HUES6 (cell line): ENCODE data around the gene MALT1.

Experiments used
- H3K27ac ChIP-seq: 2 replicates; pipeline ENCODE4 v1.7.0; 2013; ENCODE audit warnings: low read depth, mild to moderate bottlenecking, low read length, inconsistent platforms
- H3K27me3 ChIP-seq: 2 replicates; pipeline ENCODE4 v1.6.1; 2013; ENCODE audit warnings: low read length; ENCODE audit not compliant: control insufficient read depth, insufficient read depth
- H3K36me3 ChIP-seq: 2 replicates; pipeline ENCODE4 v1.6.1; 2013; ENCODE audit warnings: low read length; ENCODE audit not compliant: control insufficient read depth, insufficient read depth
- H3K4me1 ChIP-seq: 2 replicates; pipeline ENCODE4 v1.6.1; 2013; ENCODE audit warnings: low read length; ENCODE audit not compliant: control insufficient read depth, insufficient read depth
- H3K4me3 ChIP-seq: 2 replicates; pipeline ENCODE4 v1.5.1; 2013; ENCODE audit warnings: low read depth, low read length
- H3K9ac ChIP-seq: one replicate; pipeline ENCODE4 v1.6.1; 2013; ENCODE audit warnings: mild to moderate bottlenecking, low read length
- H3K9me3 ChIP-seq: 2 replicates; pipeline ENCODE4 v1.6.1; 2013; ENCODE audit warnings: low read depth, low read length; ENCODE audit not compliant: control insufficient read depth, insufficient read depth

Gene MALT1, protein sequence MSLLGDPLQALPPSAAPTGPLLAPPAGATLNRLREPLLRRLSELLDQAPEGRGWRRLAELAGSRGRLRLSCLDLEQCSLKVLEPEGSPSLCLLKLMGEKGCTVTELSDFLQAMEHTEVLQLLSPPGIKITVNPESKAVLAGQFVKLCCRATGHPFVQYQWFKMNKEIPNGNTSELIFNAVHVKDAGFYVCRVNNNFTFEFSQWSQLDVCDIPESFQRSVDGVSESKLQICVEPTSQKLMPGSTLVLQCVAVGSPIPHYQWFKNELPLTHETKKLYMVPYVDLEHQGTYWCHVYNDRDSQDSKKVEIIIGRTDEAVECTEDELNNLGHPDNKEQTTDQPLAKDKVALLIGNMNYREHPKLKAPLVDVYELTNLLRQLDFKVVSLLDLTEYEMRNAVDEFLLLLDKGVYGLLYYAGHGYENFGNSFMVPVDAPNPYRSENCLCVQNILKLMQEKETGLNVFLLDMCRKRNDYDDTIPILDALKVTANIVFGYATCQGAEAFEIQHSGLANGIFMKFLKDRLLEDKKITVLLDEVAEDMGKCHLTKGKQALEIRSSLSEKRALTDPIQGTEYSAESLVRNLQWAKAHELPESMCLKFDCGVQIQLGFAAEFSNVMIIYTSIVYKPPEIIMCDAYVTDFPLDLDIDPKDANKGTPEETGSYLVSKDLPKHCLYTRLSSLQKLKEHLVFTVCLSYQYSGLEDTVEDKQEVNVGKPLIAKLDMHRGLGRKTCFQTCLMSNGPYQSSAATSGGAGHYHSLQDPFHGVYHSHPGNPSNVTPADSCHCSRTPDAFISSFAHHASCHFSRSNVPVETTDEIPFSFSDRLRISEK

DNA sequence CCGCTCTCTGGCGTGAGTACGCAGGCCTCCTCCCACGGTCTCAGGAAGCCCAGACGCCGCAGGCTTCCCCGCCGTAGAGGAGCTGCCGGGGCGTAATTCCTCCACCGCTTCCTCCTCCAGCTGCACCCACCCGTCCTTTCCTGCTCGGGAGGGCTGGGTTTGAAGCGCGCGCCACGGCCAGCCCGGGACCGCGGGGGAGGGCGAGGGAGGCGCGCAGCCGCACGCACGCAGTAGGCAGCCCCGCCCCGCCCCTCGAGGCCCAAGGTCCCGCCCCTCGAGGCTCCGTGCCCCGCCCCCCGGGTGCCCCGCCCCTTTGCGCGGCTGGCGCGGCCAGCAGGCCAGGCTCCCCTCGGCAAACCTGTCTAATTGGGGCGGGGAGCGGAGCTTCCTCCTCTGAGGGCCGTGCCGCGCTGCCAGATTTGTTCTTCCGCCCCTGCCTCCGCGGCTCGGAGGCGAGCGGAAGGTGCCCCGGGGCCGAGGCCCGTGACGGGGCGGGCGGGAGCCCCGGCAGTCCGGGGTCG is at the start of gene MALT1:
MALT1 (plus strand) TSS at position 355 of the 521 bp plus-strand sequence. CDS start 179 bp downstream, outside the sequence.
- peaks cover 7% of the 10 kb centered on the region; the same call in 1 of the 2 replicates for H3K36me3 ChIP-seq
- H3K27me3 ChIP-seq: no peaks in the 10 kb centered on the region
- H3K4me3 ChIP-seq: peak within 1 kb of the TSS; percentile 80
- peaks cover 22% of the 10 kb centered on the region for H3K4me1 ChIP-seq
- no peaks in the 10 kb centered on the region for H3K9me3 ChIP-seq
- H3K27ac ChIP-seq: peak within 1 kb of the TSS; percentile 72
- H3K9ac ChIP-seq: peak within 1 kb of the TSS; percentile 84

DNA sequence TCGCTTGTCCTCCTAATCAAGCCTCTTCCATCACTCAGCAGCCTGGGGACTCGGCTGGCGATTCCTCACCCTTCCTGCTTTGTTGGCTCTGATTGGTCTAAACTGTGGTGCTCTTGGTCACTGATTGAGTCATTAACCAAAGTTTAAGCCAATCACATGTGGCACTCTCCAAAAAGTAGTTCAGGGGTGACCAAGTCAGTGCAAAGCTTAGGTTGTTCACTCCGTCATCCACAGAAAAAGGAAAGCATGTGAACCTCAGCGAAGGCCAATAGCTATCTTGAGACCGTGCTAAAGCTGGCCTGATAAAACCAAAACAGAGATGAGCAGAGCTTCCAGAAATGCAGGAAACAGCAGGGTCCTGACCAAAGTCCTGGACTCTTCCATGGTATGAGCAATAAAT is 47.3 kb upstream of the MALT1 start:
- Histone ChIP-seq H3K36me3 (no peaks in the 10 kb centered on the region), H3K27ac (no peak overlapping the region), H3K27me3 (no peaks in the 10 kb centered on the region), H3K4me3 (no peak overlapping the region), H3K4me1 (peaks cover 19% of the 10 kb centered on the region), H3K9ac (no peak overlapping the region), H3K9me3 (no peaks in the 10 kb centered on the region)

DNA sequence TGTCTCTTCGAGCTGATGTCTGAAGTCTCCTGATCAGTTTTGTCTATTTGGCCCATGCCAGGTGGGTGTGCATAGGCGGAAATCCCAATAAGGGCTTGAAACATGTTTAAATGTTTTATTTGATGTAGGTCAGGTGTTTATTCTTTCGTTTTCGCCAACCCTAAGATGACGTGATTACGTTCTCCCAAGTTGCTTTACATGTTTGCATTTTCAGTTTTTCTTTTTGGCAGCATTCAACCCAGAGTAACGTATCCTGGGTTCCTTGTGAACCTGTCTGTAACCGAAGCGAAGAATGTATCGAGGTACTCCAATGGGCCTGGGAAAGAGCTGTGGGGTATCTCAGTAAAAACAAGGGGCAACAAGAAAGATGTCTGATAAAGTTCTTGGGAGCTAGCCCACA is 45.4 kb upstream of the MALT1 start:
- Histone ChIP-seq H3K27me3 (no peaks in the 10 kb centered on the region), H3K4me3 (no peak overlapping the region), H3K27ac (no peak overlapping the region), H3K9ac (no peak overlapping the region), H3K9me3 (no peaks in the 10 kb centered on the region), H3K36me3 (no peaks in the 10 kb centered on the region), H3K4me1 (peaks cover 30% of the 10 kb centered on the region)

DNA sequence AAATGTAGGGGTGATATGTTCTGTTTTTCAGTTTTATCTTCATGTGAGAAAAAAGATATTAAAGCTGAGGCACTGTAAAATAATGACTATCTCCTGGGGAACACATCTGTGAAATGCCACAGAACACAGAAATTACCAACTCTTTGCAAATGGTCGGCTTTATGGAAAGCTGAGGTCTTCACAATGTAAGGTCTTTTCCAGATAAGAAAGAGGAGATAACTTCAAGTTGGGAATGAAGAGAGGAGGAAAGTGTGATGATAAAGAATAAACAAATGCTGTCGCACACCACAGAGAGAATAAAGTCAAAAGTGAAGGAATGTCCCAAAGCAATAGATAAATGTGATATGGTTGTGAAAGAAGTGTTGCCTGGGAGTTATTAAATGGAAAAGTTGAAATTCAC is 41.2 kb upstream of the MALT1 start:
- Histone ChIP-seq H3K4me3 (no peak overlapping the region), H3K4me1 (peaks cover 33% of the 10 kb centered on the region), H3K27ac (peak overlapping the region; percentile 58; the same call in 1 of the 2 replicates), H3K27me3 (no peaks in the 10 kb centered on the region), H3K9ac (peak overlapping the region; percentile 55), H3K36me3 (no peaks in the 10 kb centered on the region), H3K9me3 (no peaks in the 10 kb centered on the region)

DNA sequence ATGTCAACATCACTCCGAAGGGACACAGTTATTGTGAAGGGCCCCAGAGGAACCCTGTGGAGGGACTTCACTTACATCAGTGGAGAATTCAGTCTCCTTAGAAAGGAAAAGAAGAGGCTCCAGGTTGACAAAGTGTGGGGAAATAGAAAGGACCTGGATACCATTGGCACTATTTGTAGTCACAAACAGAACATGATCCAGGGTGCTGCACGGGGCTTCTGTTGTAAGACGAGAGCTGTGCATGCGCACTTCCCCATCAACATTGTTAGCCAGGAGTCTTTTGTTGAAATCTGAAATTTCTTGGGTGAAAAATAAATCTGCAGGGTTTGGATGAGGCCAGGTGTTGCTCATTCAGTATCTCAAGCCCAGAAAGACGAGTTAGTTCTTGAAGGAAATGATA is 40.0 kb upstream of the MALT1 start:
- H3K36me3 ChIP-seq: no peaks in the 10 kb centered on the region; the same call in 1 of the 2 replicates
- no peaks in the 10 kb centered on the region for H3K27me3 ChIP-seq
- H3K9me3 ChIP-seq: no peaks in the 10 kb centered on the region
- H3K4me1 ChIP-seq: peaks cover 29% of the 10 kb centered on the region
- no peak overlapping the region for H3K27ac ChIP-seq
- H3K4me3 ChIP-seq: no peak overlapping the region
- no peak overlapping the region for H3K9ac ChIP-seq

DNA sequence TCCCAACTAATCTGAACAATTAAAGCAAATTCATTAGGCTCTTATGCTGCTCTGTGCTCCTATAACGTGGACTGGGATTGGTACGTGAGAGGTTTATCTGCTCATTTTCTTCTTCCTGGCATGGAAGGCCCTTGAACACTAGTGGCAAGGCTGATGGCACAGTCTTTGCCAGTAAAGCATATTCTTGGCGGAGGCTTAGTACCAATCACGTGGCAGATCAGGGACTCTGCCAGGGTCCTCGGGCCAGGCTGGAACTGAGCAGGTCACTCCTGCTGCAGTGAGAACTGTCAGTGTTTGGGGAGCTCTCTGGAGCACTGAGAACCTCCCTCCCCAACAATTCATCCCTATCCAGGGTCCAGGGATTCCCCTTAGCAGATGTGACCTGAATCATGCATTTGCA is 38.7 kb upstream of the MALT1 start:
- Histone ChIP-seq H3K4me1 (peaks cover 29% of the 10 kb centered on the region), H3K27me3 (no peaks in the 10 kb centered on the region), H3K9me3 (no peaks in the 10 kb centered on the region), H3K4me3 (no peak overlapping the region), H3K27ac (no peak overlapping the region), H3K9ac (no peak overlapping the region), H3K36me3 (no peaks in the 10 kb centered on the region; the same call in 1 of the 2 replicates)

DNA sequence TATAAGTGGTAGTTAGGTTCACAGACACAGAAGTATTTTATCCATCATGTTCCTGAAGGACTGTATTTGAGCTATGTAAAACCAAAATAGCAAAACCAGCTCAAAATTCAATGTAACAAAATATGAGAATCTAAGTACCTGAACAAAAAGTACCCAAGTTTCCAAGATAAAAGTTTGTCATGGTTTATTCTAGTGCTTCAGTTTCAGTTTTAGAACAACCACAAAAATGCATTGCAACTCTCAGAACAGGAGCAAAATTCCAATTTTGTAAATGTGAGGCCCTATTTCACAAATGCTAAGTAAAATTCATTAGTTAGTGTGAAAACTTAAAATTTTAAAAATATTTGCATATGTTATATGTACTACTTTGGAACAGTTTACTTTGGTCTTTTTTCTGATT is 37.4 kb upstream of the MALT1 start:
- Histone ChIP-seq H3K27me3 (no peaks in the 10 kb centered on the region), H3K9ac (no peak overlapping the region), H3K4me1 (peaks cover 34% of the 10 kb centered on the region), H3K9me3 (no peaks in the 10 kb centered on the region), H3K4me3 (no peak overlapping the region), H3K27ac (no peak overlapping the region), H3K36me3 (no peaks in the 10 kb centered on the region; the same call in 1 of the 2 replicates)

DNA sequence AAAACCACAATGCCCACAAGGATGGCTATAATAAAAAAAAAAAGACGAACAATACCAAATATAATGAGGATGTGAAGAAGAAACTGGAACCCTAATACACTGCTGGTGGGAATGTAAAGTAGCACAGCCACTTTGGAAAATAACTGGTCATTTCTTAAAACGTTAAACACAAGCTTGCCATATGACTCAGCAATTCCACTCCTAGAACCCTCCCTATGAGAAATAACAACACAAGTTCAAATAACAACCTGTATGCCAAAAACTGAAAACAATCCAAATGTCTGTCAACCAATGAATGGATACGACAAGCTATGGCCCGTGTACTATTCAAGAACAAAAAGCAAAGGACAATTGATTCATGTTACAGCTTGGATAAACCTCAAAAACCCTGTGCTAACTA is 35.4 kb upstream of the MALT1 start:
- no peak overlapping the region for H3K27ac ChIP-seq
- H3K36me3 ChIP-seq: no peaks in the 10 kb centered on the region; the same call in 1 of the 2 replicates
- no peaks in the 10 kb centered on the region for H3K9me3 ChIP-seq
- no peaks in the 10 kb centered on the region for H3K27me3 ChIP-seq
- H3K4me3 ChIP-seq: no peak overlapping the region
- peaks cover 37% of the 10 kb centered on the region for H3K4me1 ChIP-seq
- H3K9ac ChIP-seq: no peak overlapping the region

DNA sequence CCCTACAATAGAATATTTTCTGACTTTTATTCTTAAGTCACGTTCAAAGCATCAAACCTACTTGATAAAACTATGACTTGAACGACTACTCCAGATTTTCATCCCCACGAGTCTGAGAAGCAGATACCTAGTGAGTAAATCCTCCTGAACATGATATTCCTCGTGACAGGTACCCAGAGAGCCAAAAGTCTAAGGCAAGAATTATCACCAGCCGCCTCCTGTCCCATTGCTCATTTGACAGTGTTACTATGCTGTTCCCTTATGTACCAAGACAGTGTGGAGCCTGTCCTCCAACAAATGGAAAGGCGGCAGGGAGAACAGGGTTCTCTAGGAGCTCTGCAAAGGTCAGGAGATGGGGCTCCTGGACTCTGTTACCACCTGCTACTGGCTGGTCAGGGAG is 34.1 kb upstream of the MALT1 start:
- Histone ChIP-seq H3K27ac (no peak overlapping the region), H3K4me3 (no peak overlapping the region), H3K4me1 (peaks cover 47% of the 10 kb centered on the region), H3K9me3 (no peaks in the 10 kb centered on the region), H3K27me3 (no peaks in the 10 kb centered on the region), H3K36me3 (no peaks in the 10 kb centered on the region; the same call in 1 of the 2 replicates), H3K9ac (no peak overlapping the region)

DNA sequence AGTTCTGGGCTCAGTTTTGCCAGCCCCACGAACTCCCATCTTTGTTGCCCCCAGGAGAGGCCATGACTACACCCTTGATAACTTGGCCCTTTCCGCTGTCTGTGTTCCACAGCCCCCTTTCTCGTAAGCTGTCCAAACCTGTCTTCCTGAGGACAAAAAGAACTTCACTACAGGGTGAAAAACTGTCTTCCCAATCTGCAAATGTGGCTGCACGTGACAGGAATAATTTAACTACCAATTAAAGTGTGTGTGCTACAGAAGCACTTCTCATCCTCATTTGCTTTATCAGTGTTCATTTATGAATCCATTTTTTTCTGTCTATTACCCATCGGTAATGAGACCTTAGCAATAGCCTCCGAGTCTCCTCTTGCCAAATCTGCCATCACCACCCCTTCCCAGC is 33.3 kb upstream of the MALT1 start:
- no peaks in the 10 kb centered on the region for H3K27me3 ChIP-seq
- peaks cover 48% of the 10 kb centered on the region for H3K4me1 ChIP-seq
- no peak overlapping the region for H3K27ac ChIP-seq
- no peak overlapping the region for H3K9ac ChIP-seq
- H3K4me3 ChIP-seq: no peak overlapping the region
- no peaks in the 10 kb centered on the region for H3K9me3 ChIP-seq
- H3K36me3 ChIP-seq: no peaks in the 10 kb centered on the region; the same call in 1 of the 2 replicates

DNA sequence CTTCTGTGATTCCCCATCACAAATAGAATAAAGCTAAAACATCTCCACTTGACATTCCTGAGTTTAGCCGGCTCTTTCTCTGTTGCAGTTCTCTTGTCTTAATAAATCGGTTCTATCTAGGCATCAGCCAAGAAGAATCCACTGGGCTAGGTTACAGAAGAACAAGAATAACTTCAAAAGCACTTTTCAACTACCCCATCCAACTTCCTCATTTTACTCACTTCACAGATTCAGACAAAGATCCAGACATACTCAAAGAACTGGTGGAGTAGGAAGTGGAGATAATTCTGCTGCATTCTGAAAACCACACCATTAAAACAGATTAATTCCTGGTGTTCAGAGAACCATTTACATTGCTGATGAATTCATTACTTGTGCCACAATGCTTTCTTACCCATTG is 32.8 kb upstream of the MALT1 start:
- Histone ChIP-seq H3K4me1 (peaks cover 48% of the 10 kb centered on the region), H3K27me3 (no peaks in the 10 kb centered on the region), H3K9ac (no peak overlapping the region), H3K4me3 (no peak overlapping the region), H3K36me3 (no peaks in the 10 kb centered on the region; the same call in 1 of the 2 replicates), H3K27ac (no peak overlapping the region), H3K9me3 (peaks cover 4% of the 10 kb centered on the region)
